Measurements from ENCODE around the gene ZNF619. TPM values are rescaled to one million over a fixed set of nuclear protein-coding genes. Genes with fewer than 3 reads are reported as not detected.
A peak's percentile ranks its signal among the peaks of the same experiment; 100 is the strongest.

Gene ZNF619
- total and polyA plus RNA-seq, 8 donors, result 0.76 to 7.1 (median 3.6) TPM

- Histone ChIP-seq H3K27me3 (no peaks in the 10 kb centered on the region), H3K9me3 (no peaks in the 10 kb centered on the region), H3K4me1 (no peaks in the 10 kb centered on the region), H3K4me3 (no peak overlapping the region), H3K27ac (no peak overlapping the region), H3K36me3 (no peaks in the 10 kb centered on the region)
- DNase-seq (no peak), FAIRE-seq (no peak), ATAC-seq (no peak)
- TF ChIP-seq CTCF (IDR thresholded peaks at IDR 0.05), result no peak
- WGBS, 2 donors, result 83 to 93% methylated on average over 2 of the region's 2 CpGs
- intact Hi-C loops (cut with DNase I), result no loop called here
Measured at GRCh38 chr3:40497288-40497687, 20.4 kb downstream of the ZNF619 start.

- Histone ChIP-seq H3K27me3 (no peaks in the 10 kb centered on the region), H3K36me3 (no peaks in the 10 kb centered on the region), H3K9me3 (no peaks in the 10 kb centered on the region), H3K4me3 (no peak overlapping the region), H3K27ac (no peak overlapping the region), H3K4me1 (peaks cover 2 to 7% (median 7%) of the 10 kb centered on the region in 3 donors)
- intact Hi-C loops (cut with DNase I), result no loop called here
- FAIRE-seq, result no peak
- no peak for TF ChIP-seq CTCF (IDR thresholded peaks at IDR 0.05)
- ATAC-seq, result no peak
- no peak for DNase-seq
- WGBS, 2 donors, result 93 to 96% methylated on average over 1 of the region's 1 CpG
Measured at GRCh38 chr3:40499952-40500351, 23.0 kb downstream of the ZNF619 start.

GRCh38 chr3:40502034-40502433 lies 25.1 kb downstream of the ZNF619 start:
- 93 to 94% methylated on average over 2 of the region's 2 CpGs for WGBS, 2 donors
- Histone ChIP-seq H3K9me3 (no peaks in the 10 kb centered on the region), H3K4me3 (no peak overlapping the region), H3K4me1 (peaks cover 4 to 13% (median 8%) of the 10 kb centered on the region in 3 donors), H3K27me3 (no peaks in the 10 kb centered on the region), H3K36me3 (no peaks in the 10 kb centered on the region), H3K27ac (no peak overlapping the region)
- FAIRE-seq, result no peak
- intact Hi-C loops (cut with DNase I), result no loop called here
- DNase-seq, result no peak
- TF ChIP-seq CTCF (IDR thresholded peaks at IDR 0.05), result no peak
- ATAC-seq, result no peak

- Histone ChIP-seq H3K27me3 (no peaks in the 10 kb centered on the region), H3K27ac (peak overlapping the region in 3 of 4 donors; percentile 80 to 91 (median 88)), H3K36me3 (no peaks in the 10 kb centered on the region), H3K4me3 (peak overlapping the region in 3 of 4 donors; percentile 20 to 64 (median 63)), H3K4me1 (peaks cover 4 to 13% (median 8%) of the 10 kb centered on the region in 3 donors), H3K9me3 (no peaks in the 10 kb centered on the region)
- intact Hi-C loops (cut with DNase I), result no loop called here
- FAIRE-seq, result no peak
- 53 to 55% methylated on average over 5 of the region's 5 CpGs for WGBS, 2 donors
- DNase-seq, result peak in 3 of 6 donors; percentile 19 to 61 (median 41)
- no peak for TF ChIP-seq CTCF (IDR thresholded peaks at IDR 0.05)
- ATAC-seq, result peak; percentile 36 to 64 (median 51)
Measured at GRCh38 chr3:40504636-40505430, 27.9 kb downstream of the ZNF619 start.

All from pancreas (tissue), 10 donors.